Measurements from ENCODE around the gene IFNAR1. TPM values are rescaled to one million over a fixed set of nuclear protein-coding genes. Genes with fewer than 3 reads are reported as not detected.

The IFNAR1 gene
- total RNA-seq, result 23.6 and 31.0 TPM in 2 replicates

GRCh38 chr21:33324291-33325221 lies at the start of gene IFNAR1:
IFNAR1 (plus strand) TSS chr21:33324970; CDS start chr21:33325056, 86 bp downstream.

GRCh38 chr21:33403128-33403785 lies 78.5 kb downstream of the IFNAR1 start, which contains the start of gene IFNGR2:
IFNGR2 (plus strand) TSS chr21:33403413; CDS start chr21:33403544, 131 bp downstream.

Other genes with a start within 250 kb of the IFNAR1 start
- 4.6 and 7.8 TPM in 2 replicates for gene IFNAR2, start 95.0 kb upstream of the IFNAR1 start, total RNA-seq
- 60.2 and 71.6 TPM in 2 replicates for gene IL10RB, start 58.6 kb upstream of the IFNAR1 start, total RNA-seq
- 50.9 and 52.1 TPM in 2 replicates for gene IFNGR2, start 78.4 kb downstream of the IFNAR1 start, total RNA-seq
- gene TMEM50B, start 155.0 kb downstream of the IFNAR1 start, total RNA-seq, result 46.3 and 49.7 TPM in 2 replicates
- 1.1 and 1.5 TPM in 2 replicates for gene DNAJC28, start 166.7 kb downstream of the IFNAR1 start, total RNA-seq
- gene GART, start 217.1 kb downstream of the IFNAR1 start, total RNA-seq, result 66.9 and 75.9 TPM in 2 replicates
- gene SON, start 218.1 kb downstream of the IFNAR1 start, total RNA-seq, result 133 and 183 TPM in 2 replicates

Measured in hair follicle dermal papilla cell (primary cell).